Endometrium (tissue), 2 donors: ENCODE measurements around the gene AFG1L.
A peak's percentile ranks its signal among the peaks of the same experiment; 100 is the strongest.
"Not testable (repeated sequence)": the region's sequence is repeated elsewhere in the genome, so short reads cannot be mapped to it uniquely, and the experiment has no call there.

Experiments
- FAIRE-seq: peaks from 2 replicates; lab custom pipeline; 2012; peaks lifted over from hg19 to GRCh38; lab: Jason Lieb, UNC
- donor health status: control.
- donor health status: control.

Gene AFG1L

GRCh38 chr6:108557494-108558371 lies 262.9 kb downstream of the AFG1L start:
- FAIRE-seq, result no peak

DNA sequence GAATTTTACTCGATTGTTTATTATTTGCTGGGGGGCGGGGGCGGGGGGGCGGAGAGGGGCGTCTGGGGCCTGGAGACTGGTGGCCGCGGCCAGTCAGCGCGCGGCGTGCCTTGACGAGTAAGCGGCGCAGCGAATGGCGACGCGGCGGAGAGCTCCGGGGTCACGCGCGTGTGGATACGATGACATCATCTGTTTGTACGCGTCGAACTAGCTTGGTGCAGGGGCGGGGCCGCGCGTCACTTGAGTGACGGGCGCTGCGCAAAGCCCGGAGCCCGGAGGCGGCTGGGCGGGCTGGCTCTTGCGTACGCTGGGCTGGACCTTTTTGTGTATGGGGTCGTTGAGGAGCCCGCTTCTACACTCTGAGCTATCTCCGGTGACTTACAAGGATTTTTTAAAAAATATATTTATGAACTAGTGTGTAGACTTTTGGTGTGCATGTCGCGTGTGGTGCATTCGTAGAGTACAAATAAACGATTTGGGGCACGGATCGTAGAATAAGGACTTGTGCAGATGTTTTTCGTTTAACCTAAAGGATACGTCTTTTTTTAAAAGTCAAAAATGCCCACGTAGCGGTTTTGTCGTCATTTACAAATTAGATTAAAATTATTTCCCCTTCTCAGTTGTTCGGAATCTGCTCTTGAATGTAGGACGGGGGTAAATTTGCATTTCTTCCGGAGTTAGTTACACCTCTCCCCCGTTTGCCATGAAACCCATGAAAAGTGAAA lies 263.7 kb downstream of the AFG1L start:
- FAIRE-seq, result peak; percentile 83

GRCh38 chr6:108559097-108559883 lies 264.4 kb downstream of the AFG1L start:
- FAIRE-seq, result no peak

DNA sequence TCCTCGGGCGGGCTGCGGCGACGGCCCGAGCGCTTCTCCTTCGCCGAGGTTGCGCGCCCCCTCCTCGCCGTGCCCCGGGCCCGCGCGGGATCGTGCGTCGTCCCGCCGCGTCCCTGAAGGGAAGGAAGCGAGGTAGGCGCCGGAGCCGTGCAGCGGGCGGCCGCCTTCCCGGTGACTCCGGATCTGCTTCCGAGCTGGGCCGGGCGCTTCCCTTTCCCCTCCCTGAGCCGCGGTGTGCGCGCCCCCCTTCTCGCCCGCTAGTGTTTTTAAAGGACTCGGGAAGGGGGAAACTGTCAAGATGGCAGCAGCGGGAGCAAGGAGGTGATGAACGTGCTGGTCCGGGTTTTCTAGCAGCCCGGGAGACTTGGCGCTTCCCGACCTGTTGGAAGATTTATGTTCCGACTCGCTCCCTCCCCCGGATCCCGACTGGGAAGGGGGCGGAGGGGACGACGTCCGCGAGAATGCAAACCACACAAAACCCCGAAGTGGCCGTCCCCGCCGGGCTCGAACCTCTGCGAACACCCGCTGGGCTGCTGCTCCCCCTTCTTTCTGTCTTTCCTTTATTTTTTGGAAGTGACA lies 265.1 kb downstream of the AFG1L start:
- no peak for FAIRE-seq

GRCh38 chr6:108560463-108561308 lies 265.8 kb downstream of the AFG1L start, which contains the start of gene FOXO3:
TSS of gene FOXO3 (plus strand) at chr6:108560917. CDS start at chr6:108561209, 292 bp downstream.
- FAIRE-seq, result no peak

DNA sequence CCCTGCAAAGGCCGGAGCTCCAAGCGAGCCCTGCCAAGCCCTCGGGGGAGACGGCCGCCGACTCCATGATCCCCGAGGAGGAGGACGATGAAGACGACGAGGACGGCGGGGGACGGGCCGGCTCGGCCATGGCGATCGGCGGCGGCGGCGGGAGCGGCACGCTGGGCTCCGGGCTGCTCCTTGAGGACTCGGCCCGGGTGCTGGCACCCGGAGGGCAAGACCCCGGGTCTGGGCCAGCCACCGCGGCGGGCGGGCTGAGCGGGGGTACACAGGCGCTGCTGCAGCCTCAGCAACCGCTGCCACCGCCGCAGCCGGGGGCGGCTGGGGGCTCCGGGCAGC lies 266.4 kb downstream of the AFG1L start:
- FAIRE-seq, result not testable (repeated sequence)

- FAIRE-seq, result no peak
Observed at GRCh38 chr6:108561742-108562502, 267.1 kb downstream of the AFG1L start.

DNA sequence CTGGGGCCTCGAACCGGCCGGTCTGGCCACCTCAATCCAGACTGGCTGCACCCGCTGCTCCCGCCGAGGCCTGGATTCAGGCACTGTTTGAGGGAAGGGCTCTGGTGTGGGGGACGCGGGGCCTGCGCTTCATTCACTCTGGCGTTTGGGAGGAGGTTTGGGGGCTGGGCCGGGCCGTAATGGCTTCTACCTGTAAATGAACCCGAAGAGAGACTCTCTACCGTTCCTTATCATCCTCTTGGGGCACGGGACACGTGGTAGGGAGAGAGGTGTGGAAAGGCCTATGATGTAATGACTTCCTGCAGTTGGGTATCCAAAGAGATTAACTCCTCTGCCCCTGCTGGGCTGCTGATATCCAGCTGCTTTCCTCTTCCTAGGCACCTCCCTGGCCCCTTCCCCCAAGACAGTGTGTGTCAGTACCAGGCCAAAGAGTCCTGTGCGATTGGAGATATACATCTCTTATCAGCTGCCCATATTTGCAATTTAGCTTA lies 267.7 kb downstream of the AFG1L start:
- FAIRE-seq, result no peak

DNA sequence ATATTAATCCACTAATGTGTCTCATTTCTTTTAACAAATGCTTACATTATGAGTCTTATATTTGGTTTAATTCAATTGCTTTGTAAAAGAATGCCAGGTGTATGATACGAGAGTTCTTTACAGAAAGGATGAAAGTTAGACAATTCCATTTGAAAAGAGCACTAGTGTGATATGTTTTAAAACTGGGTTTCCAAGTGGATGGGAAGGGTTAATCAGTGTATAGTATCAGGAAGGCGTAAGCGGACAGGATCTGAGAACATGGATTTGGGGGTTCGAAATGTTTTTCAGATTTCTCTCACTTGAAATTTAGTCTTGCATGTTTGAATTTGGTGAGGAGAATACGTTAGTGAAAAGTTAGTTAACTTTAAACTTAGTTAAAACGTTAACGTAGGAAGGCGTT lies 268.4 kb downstream of the AFG1L start:
- no peak for FAIRE-seq

- peak; percentile 4 for FAIRE-seq
Observed at GRCh38 chr6:108564178-108564577, 269.3 kb downstream of the AFG1L start.

GRCh38 chr6:108565091-108565766 lies 270.4 kb downstream of the AFG1L start:
- no peak for FAIRE-seq

DNA sequence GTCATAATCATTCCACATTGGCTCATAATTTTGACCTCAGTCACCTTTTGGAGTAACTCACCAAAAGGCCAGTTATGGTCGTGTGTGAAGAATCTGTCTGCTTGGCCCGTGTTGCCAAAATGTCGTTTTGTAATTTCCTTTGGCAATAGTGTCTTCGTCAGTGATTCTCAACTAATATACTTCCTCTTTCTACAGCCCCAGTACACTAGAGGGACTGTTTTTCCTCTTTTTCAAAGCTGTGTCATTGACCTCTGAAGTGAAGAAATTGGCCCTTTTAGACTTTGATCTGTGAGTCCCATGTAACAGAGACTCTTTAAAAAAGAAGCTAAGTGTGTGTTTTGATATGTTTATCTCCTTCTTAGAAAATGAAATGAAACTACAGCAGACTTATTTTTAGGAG lies 271.0 kb downstream of the AFG1L start:
- no peak for FAIRE-seq

DNA sequence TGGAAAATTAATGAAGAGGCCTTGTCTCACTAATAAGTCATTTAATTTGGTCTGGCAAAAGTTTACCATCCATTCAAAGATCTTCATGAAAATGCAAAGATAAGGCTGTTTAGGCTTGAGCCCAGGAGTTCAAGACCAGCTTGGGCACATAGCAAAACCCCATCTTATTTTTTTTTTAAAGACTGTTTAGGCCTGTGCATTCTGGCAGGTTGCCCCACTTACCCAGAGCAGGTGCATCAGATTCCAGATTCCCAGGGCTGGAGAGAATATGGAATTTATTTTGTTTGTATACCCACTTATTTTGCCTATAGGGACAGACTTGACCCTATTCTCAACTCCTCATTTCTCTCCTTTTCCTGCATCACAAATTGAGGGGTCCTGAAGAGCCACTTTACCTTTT lies 271.6 kb downstream of the AFG1L start:
- FAIRE-seq, result no peak

GRCh38 chr6:108568101-108568500 lies 273.2 kb downstream of the AFG1L start:
- FAIRE-seq, result no peak

DNA sequence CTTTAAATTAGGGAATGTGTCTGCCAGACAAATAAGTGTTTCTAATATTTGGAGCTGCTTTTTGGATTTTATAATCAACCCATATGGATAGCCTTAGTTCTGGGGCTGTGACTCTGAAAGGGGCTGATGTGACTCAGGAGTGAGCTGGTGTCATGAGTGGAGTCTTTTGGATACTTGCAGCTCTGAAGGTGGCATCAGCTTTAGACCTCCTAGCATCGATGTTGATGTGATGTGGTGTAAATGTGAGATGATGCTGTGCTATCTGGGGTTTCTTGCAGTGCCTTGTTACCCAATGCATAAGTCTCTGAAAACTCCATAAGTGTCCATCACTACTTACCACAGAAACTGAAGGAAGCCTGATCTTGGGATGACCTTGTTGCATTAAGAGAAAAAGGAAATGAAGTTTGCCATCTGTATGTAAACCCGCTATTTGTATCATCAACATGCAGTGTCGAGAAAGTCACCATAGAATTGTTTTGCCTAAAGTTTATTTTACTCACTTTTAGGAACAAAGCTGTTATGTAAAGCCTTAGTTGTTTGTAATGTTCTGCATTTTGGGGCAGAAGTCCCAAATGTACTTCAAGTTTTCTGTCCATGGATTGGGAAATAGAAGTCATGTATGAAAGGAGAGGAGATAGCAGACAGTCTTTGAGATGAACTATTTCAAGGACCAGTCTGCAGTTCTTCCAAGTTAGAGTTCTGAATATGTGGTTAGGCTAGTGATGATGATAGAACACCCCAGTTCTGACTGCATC lies 273.9 kb downstream of the AFG1L start:
- no peak for FAIRE-seq

GRCh38 chr6:108570517-108570916 lies 275.7 kb downstream of the AFG1L start:
- no peak for FAIRE-seq

GRCh38 chr6:108574457-108575141 lies 279.7 kb downstream of the AFG1L start:
- FAIRE-seq, result no peak
